22Rv1 (cell line): ENCODE measurements around the gene SMARCA1.
"Not testable (repeated sequence)": the region's sequence is repeated elsewhere in the genome, so short reads cannot be mapped to it uniquely, and the experiment has no call there.

Experiments used
- H3K27ac ChIP-seq: fragments of 450-650 bp; 2 replicates; pipeline ENCODE4 v1.5.1; 2017
- CTCF ChIP-seq: fragments of 450-650 bp; IDR thresholded peaks from 2 replicates; pipeline ENCODE4 v1.5.1; 2017; ENCODE audit warnings: mild to moderate bottlenecking
- ZFX ChIP-seq: fragments of 450-650 bp; IDR thresholded peaks from 2 replicates; pipeline ENCODE4 v1.6.1; 2017; ENCODE audit warnings: antibody characterized with exemption, borderline replicate concordance

SMARCA1 gene

GRCh38 chrX:129523079-129523911 lies at the start of gene SMARCA1:
SMARCA1 (minus strand) TSS chrX:129523490; CDS start chrX:129523370, 120 bp downstream.
- H3K27ac ChIP-seq = peak within 1 kb of the TSS; percentile 83
- TF ChIP-seq CTCF = no peak
- no peak for TF ChIP-seq ZFX

- TF ChIP-seq CTCF = no peak
- TF ChIP-seq ZFX = no peak
- H3K27ac ChIP-seq = no peak overlapping the region
Observed at GRCh38 chrX:129572422-129572821, 49.1 kb upstream of the SMARCA1 start.

GRCh38 chrX:129568349-129568748 lies 45.1 kb upstream of the SMARCA1 start:
- TF ChIP-seq ZFX (no peak), CTCF (no peak)
- no peak overlapping the region for H3K27ac ChIP-seq

- TF ChIP-seq CTCF (no peak), ZFX (no peak)
- no peak overlapping the region for H3K27ac ChIP-seq
Observed at GRCh38 chrX:129566073-129566472, 42.8 kb upstream of the SMARCA1 start.

GRCh38 chrX:129565046-129565650 lies 41.9 kb upstream of the SMARCA1 start:
- no peak overlapping the region for H3K27ac ChIP-seq
- TF ChIP-seq ZFX = no peak
- TF ChIP-seq CTCF = no peak

- H3K27ac ChIP-seq = not testable (repeated sequence)
Observed at GRCh38 chrX:129564345-129564744, 41.1 kb upstream of the SMARCA1 start.

GRCh38 chrX:129561453-129561852 lies 38.2 kb upstream of the SMARCA1 start:
- no peak overlapping the region for H3K27ac ChIP-seq
- TF ChIP-seq CTCF (no peak), ZFX (no peak)
